Uterus (tissue), 2 donors: ENCODE data around the gene NAA38.

Experiments used
- CTCF ChIP-seq, 4 experiments: fragments of 200-600 bp in 2 of 4; fragments of 450-650 bp in 2 of 4; sonication (generic) in 2 of 4; IDR thresholded peaks; one replicate each; pipeline ENCODE4 v1.5.1; 2016 to 2019; ENCODE audit warnings: antibody characterized with exemption in 4 of 4, mild to moderate bottlenecking in 2 of 4, moderate library complexity in 1 of 4
- POLR2A ChIP-seq, 2 donors: fragments of 450-650 bp; IDR thresholded peaks; one replicate each; pipeline ENCODE4 v1.6.1; 2016; ENCODE audit warnings: antibody characterized with exemption in 2 of 2, mild to moderate bottlenecking in 1 of 2, moderate library complexity in 1 of 2

- TF ChIP-seq CTCF (IDR thresholded peaks at IDR 0.05) (no peak), POLR2A (IDR thresholded peaks at IDR 0.05) (no peak)
Observed at GRCh38 chr17:7825206-7825990, 32.0 kb downstream of the NAA38 start.
